Epithelial cell of esophagus (primary cell): ENCODE measurements around the gene ALKBH4.
A peak's percentile ranks its signal among the peaks of the same experiment; 100 is the strongest.

ENCODE experiments used
- DNase-seq: peaks from one replicate; pipeline ENCODE4 v3.0.0; 2010; ENCODE audit warnings: low read depth
- H3K4me3 ChIP-seq: 2 replicates; pipeline ENCODE4 v1.5.1; 2011; ENCODE audit warnings: mild to moderate bottlenecking, low read length, control low read depth
- CTCF ChIP-seq: IDR thresholded peaks from 2 replicates; pipeline ENCODE4 v1.5.1; 2011; ENCODE audit warnings: low read depth, mild to moderate bottlenecking, low read length, control low read depth, inconsistent platforms; ENCODE audit not compliant: insufficient read depth; ENCODE audit errors: missing control alignments

The ALKBH4 gene

GRCh38 chr7:102469972-102470825 is 5.5 kb upstream of the ALKBH4 start:
- no peak for TF ChIP-seq CTCF
- H3K4me3 ChIP-seq: no peak overlapping the region
- DNase-seq: no peak

- no peak overlapping the region for H3K4me3 ChIP-seq
- DNase-seq: no peak
- no peak for TF ChIP-seq CTCF
These were observed 4.8 kb upstream of the ALKBH4 start for GRCh38 chr7:102469351-102469971.

- TF ChIP-seq CTCF: no peak
- no peak overlapping the region for H3K4me3 ChIP-seq
- DNase-seq: no peak
These were observed 4.1 kb upstream of the ALKBH4 start for GRCh38 chr7:102468478-102469350.

- no peak overlapping the region for H3K4me3 ChIP-seq
- TF ChIP-seq CTCF: no peak
- DNase-seq: no peak
These were observed 3.2 kb upstream of the ALKBH4 start for GRCh38 chr7:102467581-102468477.

GRCh38 chr7:102466097-102466496 is 1.4 kb upstream of the ALKBH4 start:
- no peak for DNase-seq
- H3K4me3 ChIP-seq: no peak overlapping the region
- TF ChIP-seq CTCF: no peak

- peak overlapping the region; percentile 100 for H3K4me3 ChIP-seq
- DNase-seq: peak; percentile 14
- no peak for TF ChIP-seq CTCF
These were observed 654 bp downstream of the ALKBH4 start for GRCh38 chr7:102463841-102464576.
